GM19193 (cell line): Measurements from ENCODE around the gene TRAF3IP1.
A peak's percentile ranks its signal among the peaks of the same experiment; 100 is the strongest.

Experiments
- POLR2A ChIP-seq: IDR thresholded peaks from 4 replicates; pipeline ENCODE4 v1.6.1; 2011; ENCODE audit not compliant: insufficient read depth, insufficient read length; ENCODE audit errors: extremely low read depth

Gene TRAF3IP1

GRCh38 chr2:238286987-238287736, 33.2 kb upstream of the TRAF3IP1 start:
- no peak for TF ChIP-seq POLR2A

- no peak for TF ChIP-seq POLR2A
Observed at GRCh38 chr2:238287737-238288649, 32.3 kb upstream of the TRAF3IP1 start, which contains the start of gene PER2. Gene PER2, minus strand, starts transcription at chr2:238288610. Its CDS starts 10,674 bp downstream, at chr2:238277936.

- TF ChIP-seq POLR2A: peak; percentile 71
Observed at GRCh38 chr2:238288650-238289573, 31.4 kb upstream of the TRAF3IP1 start.

GRCh38 chr2:238289574-238289973, 30.7 kb upstream of the TRAF3IP1 start:
- TF ChIP-seq POLR2A: no peak

GRCh38 chr2:238290091-238290509, 30.2 kb upstream of the TRAF3IP1 start:
- TF ChIP-seq POLR2A: no peak

- TF ChIP-seq POLR2A: no peak
Observed at GRCh38 chr2:238290715-238291549, 29.4 kb upstream of the TRAF3IP1 start.

GRCh38 chr2:238291550-238292281, 28.6 kb upstream of the TRAF3IP1 start:
- TF ChIP-seq POLR2A: no peak

- TF ChIP-seq POLR2A: no peak
Observed at GRCh38 chr2:238294046-238294392, 26.3 kb upstream of the TRAF3IP1 start.

GRCh38 chr2:238294393-238295143, 25.8 kb upstream of the TRAF3IP1 start:
- no peak for TF ChIP-seq POLR2A

GRCh38 chr2:238295144-238296112, 24.9 kb upstream of the TRAF3IP1 start:
- TF ChIP-seq POLR2A: no peak
